HG03575 (cell line): Measurements from ENCODE around the gene OR1L1.

Source experiments
- ATAC-seq: cut with Tn5 transposase; IDR thresholded peaks from one replicate; pipeline ENCODE4 v1.9.1; 2021; ENCODE audit not compliant: unreplicated experiment, insufficient number of reproducible peaks, low FRiP score; ENCODE audit errors: extremely low read depth

The OR1L1 gene

GRCh38 chr9:122661416-122661815 is at the start of gene OR1L1:
TSS of gene OR1L1 (plus strand) at chr9:122661716. CDS start at chr9:122661716, 0 bp downstream.
- no peak for ATAC-seq

GRCh38 chr9:122614362-122614761 is 47.2 kb upstream of the OR1L1 start, which contains the start of gene OR1Q1:
TSS of gene OR1Q1 (plus strand) at chr9:122614738. CDS start at chr9:122614738, 0 bp downstream.
- no peak for ATAC-seq

- ATAC-seq, result no peak
These were observed 41.5 kb upstream of the OR1L1 start for GRCh38 chr9:122619996-122620395.

DNA sequence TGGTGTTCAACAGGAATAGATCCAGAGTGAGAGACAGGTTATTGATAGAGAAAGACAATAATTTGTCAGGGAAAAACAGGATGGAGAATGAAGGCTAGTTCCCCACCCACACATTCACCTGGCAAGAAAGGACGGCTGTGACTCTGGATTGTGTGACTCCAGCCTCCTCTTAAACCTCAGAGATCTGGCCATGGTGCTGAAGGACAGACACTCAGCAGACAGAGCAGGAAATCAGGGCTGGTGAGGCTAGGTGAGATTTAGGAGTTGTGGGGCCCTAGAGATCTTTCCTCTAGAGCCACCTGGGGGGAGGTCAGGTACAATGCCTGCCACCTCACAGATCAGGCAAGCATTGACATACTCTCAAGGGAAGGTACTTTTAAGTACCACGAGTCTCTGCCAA is 19.3 kb upstream of the OR1L1 start:
- ATAC-seq, result no peak

DNA sequence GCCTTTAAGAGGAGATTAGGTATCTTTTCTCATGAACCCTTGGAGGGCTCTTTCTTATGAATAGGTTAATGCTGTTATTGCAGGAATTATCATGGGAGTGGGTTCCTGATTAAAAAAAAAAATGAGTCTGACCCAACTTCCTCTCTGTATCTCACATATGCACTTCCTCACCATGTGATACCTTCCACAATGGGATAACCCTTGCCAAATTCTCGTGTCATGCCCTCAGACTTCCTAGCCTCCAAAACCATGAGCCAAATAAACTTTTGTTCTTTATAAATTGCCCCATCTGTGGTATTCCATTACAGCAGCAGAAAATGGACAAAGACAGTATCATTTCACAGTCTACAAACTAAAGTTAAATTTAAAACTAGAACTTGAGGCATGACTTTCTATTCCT is 5.1 kb upstream of the OR1L1 start:
- no peak for ATAC-seq

- ATAC-seq, result no peak
These were observed 4.0 kb upstream of the OR1L1 start, which contains the start of gene OR1B1 for GRCh38 chr9:122657527-122657926. TSS of gene OR1B1 (minus strand) at chr9:122657627.

DNA sequence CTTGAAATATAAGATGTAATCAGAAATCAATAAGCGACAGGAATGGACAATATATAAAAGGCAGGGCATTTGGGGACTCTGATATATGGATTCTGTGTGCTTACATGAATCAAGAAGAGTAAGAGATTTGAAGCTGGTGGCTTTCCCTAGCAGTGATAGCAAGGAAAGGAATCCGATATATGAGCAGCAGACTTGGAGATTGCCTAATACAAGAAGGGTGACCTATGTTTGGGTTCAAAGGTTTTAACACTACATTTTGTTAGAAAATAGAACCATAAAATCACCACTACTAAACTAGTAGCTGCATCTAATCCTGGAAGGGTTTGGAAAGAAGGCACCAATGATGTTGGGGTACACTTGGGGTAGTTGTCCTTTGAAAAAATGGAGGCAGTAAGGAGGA is 11.0 kb downstream of the OR1L1 start:
- ATAC-seq, result no peak

DNA sequence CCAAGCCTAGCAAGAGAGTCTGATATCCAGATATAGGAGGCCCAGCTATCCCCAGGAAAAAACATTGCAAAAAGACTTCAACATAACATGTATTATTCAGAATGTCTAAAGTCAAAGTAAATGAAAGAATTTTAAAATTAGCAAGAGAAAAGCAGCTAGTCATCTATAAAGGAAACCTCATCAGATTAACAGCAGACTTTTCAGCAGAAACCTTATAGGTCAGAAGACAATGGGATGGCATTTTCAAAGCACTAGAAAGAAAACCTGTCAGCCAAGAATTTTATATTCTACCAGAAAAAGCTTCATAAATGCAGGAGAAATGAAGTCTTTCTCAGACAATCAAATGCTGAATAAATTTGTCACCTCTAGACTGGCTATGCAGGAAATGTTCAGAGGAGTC is 23.3 kb downstream of the OR1L1 start:
- no peak for ATAC-seq

GRCh38 chr9:122695696-122696095 is 34.2 kb downstream of the OR1L1 start:
- no peak for ATAC-seq
